HepG2 (cell line): ENCODE results near the gene SNX9.

Experiments used
- ASH2L ChIP-seq: fragments of 300-600, 200-600 bp; sonication (generic); IDR thresholded peaks from 2 replicates; pipeline ENCODE4 v1.7.0; 2017; ENCODE audit warnings: low read depth, mild to moderate bottlenecking, moderate library complexity, mixed read lengths, low read length; ENCODE audit not compliant: insufficient read length
- FOXA1 ChIP-seq, 2 experiments: fragments of 450-650 bp in 1 of 2; sonication (generic) in 1 of 2; formaldehyde crosslinking in 1 of 2; IDR thresholded peaks; 2 replicates each; pipeline versions ENCODE4 v1.4.0 to v1.6.1; 2016 to 2020; ENCODE audit warnings: missing genetic modification reagents in 1 of 2
- HOXA7 ChIP-seq: sonication (generic); formaldehyde crosslinking; IDR thresholded peaks from 2 replicates; pipeline ENCODE4 v1.8.1; 2022; ENCODE audit warnings: mild to moderate bottlenecking, missing genetic modification reagents, moderate library complexity
- KDM3A ChIP-seq: IDR thresholded peaks from 2 replicates; pipeline ENCODE4 v1.6.1; 2018; ENCODE audit warnings: low read depth, missing compliant biosample characterization
- SMC3 ChIP-seq: IDR thresholded peaks from 2 replicates; pipeline ENCODE4 v1.6.1; 2011; ENCODE audit warnings: low read length, improper control_type of control experiment
- SRF ChIP-seq: IDR thresholded peaks from 2 replicates; pipeline ENCODE4 v1.6.1; 2011; ENCODE audit warnings: mild to moderate bottlenecking, low read depth, low read length, moderate library complexity
- U2AF1 ChIP-seq: fragments of 200-400 bp; formaldehyde crosslinking; optimal IDR thresholded peaks from 2 replicates; pipeline ENCODE3; 2017; ENCODE audit warnings: mild to moderate bottlenecking, low read depth, low read length
- ZSCAN30 ChIP-seq: sonication (generic); formaldehyde crosslinking; IDR thresholded peaks from 2 replicates; pipeline ENCODE4 v1.5.0; 2020; ENCODE audit warnings: mild to moderate bottlenecking, missing genetic modification reagents
- TF ChIP-seq, protein P1 (sequence below): sonication (generic); formaldehyde crosslinking; IDR thresholded peaks from 2 replicates; pipeline ENCODE4 v1.5.0; 2020; ENCODE audit warnings: mild to moderate bottlenecking, missing genetic modification reagents, moderate library complexity
- TF ChIP-seq, protein P2 (sequence below): sonication (generic); formaldehyde crosslinking; IDR thresholded peaks from 2 replicates; pipeline ENCODE4 v1.4.0; 2020; ENCODE audit warnings: mild to moderate bottlenecking, missing genetic modification reagents
- TF ChIP-seq, protein P3 (sequence below): IDR thresholded peaks from 2 replicates; pipeline ENCODE4 v1.6.1; 2012; ENCODE audit warnings: inconsistent platforms

DNA sequence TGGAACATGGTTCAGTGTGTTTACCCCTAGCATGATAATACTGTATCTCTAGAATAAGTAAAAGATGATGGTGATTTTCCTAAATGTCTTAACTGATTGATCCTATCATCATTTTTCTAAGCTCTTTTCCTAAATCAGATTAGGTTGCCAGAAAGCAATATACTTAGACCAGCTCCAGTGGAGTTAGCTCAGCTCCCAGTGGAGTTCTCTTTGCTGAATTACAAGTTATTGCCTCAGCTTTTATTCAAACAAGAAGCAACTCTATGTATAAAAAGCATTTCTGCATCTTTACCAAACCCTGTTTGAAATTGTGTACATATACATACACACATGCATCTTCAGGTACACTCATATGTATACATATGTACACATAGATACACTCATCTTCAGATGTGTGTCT lies 44.9 kb downstream of the SNX9 start:
- TF ChIP-seq SRF (no peak), ZSCAN30 (CRISPR knock-in tag) (no peak), SMC3 (no peak), KDM3A (CRISPR knock-in tag) (no peak), HOXA7 (CRISPR knock-in tag) (no peak), U2AF1 (no peak), FOXA1 (IDR thresholded peaks at IDR 0.05) (no peak), FOXA1 (CRISPR knock-in tag; IDR thresholded peaks at IDR 0.05) (no peak), ASH2L (no peak)
- TF ChIP-seq, protein P1, sequence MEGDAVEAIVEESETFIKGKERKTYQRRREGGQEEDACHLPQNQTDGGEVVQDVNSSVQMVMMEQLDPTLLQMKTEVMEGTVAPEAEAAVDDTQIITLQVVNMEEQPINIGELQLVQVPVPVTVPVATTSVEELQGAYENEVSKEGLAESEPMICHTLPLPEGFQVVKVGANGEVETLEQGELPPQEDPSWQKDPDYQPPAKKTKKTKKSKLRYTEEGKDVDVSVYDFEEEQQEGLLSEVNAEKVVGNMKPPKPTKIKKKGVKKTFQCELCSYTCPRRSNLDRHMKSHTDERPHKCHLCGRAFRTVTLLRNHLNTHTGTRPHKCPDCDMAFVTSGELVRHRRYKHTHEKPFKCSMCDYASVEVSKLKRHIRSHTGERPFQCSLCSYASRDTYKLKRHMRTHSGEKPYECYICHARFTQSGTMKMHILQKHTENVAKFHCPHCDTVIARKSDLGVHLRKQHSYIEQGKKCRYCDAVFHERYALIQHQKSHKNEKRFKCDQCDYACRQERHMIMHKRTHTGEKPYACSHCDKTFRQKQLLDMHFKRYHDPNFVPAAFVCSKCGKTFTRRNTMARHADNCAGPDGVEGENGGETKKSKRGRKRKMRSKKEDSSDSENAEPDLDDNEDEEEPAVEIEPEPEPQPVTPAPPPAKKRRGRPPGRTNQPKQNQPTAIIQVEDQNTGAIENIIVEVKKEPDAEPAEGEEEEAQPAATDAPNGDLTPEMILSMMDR (CRISPR knock-in tag), result no peak
- TF ChIP-seq, protein P2, sequence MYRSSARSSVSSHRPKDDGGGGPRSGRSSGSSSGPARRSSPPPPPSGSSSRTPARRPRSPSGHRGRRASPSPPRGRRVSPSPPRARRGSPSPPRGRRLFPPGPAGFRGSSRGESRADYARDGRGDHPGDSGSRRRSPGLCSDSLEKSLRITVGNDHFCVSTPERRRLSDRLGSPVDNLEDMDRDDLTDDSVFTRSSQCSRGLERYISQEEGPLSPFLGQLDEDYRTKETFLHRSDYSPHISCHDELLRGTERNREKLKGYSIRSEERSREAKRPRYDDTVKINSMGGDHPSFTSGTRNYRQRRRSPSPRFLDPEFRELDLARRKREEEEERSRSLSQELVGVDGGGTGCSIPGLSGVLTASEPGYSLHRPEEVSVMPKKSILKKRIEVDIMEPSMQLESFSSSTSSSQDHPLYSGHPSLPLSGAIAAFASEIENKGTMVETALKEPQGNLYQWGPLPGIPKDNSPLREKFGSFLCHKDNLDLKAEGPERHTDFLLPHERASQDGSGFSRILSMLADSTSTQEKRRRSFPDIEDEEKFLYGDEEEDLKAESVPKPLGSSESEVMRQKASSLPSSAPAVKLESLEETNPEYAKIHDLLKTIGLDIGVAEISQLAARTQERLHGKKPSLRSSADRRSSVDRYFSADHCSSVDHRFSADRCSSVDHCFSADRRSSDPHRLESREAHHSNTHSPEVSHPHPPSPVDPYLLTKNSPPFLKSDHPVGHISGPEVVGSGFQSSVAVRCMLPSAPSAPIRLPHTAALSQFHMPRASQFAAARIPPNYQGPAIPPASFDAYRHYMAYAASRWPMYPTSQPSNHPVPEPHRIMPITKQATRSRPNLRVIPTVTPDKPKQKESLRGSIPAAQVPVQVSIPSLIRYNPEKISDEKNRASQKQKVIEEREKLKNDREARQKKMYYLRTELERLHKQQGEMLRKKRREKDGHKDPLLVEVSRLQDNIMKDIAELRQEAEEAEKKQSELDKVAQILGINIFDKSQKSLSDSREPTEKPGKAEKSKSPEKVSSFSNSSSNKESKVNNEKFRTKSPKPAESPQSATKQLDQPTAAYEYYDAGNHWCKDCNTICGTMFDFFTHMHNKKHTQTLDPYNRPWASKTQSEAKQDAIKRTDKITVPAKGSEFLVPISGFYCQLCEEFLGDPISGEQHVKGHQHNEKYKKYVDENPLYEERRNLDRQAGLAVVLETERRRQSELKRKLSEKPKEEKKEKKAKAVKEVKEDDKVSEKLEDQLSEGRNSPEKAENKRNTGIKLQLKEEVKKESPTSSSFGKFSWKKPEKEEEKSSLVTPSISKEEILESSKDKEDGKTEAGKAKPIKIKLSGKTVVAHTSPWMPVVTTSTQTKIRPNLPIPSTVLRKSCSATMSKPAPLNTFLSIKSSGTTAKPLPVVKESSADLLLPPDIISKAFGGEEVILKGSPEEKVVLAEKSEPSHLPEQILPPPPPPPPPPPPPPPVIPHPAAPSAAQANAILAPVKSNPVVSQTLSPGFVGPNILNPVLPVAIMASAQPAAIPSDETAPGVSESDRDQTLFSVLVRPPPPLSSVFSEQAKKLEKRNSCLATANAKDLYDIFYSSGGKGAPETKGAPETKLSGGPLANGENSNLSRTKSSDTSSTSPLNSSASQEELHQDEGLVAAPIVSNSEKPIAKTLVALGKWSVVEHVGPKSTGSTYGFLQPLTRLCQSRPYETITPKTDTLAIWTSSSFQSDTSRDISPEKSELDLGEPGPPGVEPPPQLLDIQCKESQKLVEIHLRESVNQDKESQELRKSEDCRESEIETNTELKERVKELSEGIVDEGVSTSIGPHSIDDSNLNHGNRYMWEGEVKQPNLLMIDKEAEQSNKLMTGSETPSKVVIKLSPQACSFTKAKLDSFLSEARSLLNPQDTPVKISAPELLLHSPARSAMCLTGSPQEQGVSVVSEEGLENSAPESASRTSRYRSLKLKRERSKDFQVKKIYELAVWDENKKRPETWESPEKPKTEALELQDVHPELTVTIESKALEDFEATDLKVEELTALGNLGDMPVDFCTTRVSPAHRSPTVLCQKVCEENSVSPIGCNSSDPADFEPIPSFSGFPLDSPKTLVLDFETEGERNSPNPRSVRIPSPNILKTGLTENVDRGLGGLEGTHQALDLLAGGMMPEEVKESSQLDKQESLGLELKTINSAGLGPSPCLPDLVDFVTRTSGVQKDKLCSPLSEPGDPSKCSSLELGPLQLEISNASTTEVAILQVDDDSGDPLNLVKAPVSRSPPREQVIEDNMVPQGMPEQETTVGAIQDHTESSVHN (CRISPR knock-in tag), result no peak
- TF ChIP-seq, protein P3, sequence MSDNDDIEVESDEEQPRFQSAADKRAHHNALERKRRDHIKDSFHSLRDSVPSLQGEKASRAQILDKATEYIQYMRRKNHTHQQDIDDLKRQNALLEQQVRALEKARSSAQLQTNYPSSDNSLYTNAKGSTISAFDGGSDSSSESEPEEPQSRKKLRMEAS, result no peak
